Duodenal mucosa (tissue), 2 donors: ENCODE measurements around the gene DLG3.

ENCODE experiments used
- H3K27ac ChIP-seq: one replicate; pipeline ENCODE4 v1.7.0; 2013; ENCODE audit warnings: low read depth, low read length
- H3K27me3 ChIP-seq, 2 donors: one replicate each; pipeline ENCODE4 v1.7.0; 2013; ENCODE audit warnings: low read length in 2 of 2, control low read depth in 1 of 2; ENCODE audit not compliant: insufficient read depth in 2 of 2, control insufficient read depth in 1 of 2
- H3K36me3 ChIP-seq, 2 donors: one replicate each; pipeline ENCODE4 v1.7.0; 2013; ENCODE audit warnings: low read length in 2 of 2, control low read depth in 1 of 2; ENCODE audit not compliant: insufficient read depth in 2 of 2, control insufficient read depth in 1 of 2
- H3K4me1 ChIP-seq, 2 donors: one replicate each; pipeline ENCODE4 v1.7.0; 2013; ENCODE audit warnings: low read length in 2 of 2, control low read depth in 1 of 2; ENCODE audit not compliant: insufficient read depth in 2 of 2, control insufficient read depth in 1 of 2
- H3K4me3 ChIP-seq, 2 donors: one replicate each; pipeline ENCODE4 v1.7.0; 2013; ENCODE audit warnings: low read length in 2 of 2, low read depth in 1 of 2
- H3K9ac ChIP-seq, 2 donors: one replicate each; pipeline ENCODE4 v1.7.0; 2013; ENCODE audit warnings: low read length in 2 of 2, low read depth in 1 of 2
- H3K9me3 ChIP-seq, 2 donors: one replicate each; pipeline ENCODE4 v1.7.0; 2013; ENCODE audit warnings: low read length in 2 of 2, control low read depth in 1 of 2; ENCODE audit not compliant: control insufficient read depth in 1 of 2

The DLG3 gene

GRCh38 chrX:70482300-70482699 is 37.7 kb downstream of the DLG3 start:
- Histone ChIP-seq H3K4me3 (no peak overlapping the region), H3K9ac (no peak overlapping the region), H3K27me3 (no peaks in the 10 kb centered on the region), H3K9me3 (no peaks in the 10 kb centered on the region), H3K27ac (no peak overlapping the region), H3K4me1 (peaks cover 54% of the 10 kb centered on the region in 2 donors), H3K36me3 (peaks cover 0 to 2% of the 10 kb centered on the region in 2 donors)

GRCh38 chrX:70485466-70485865 is 40.8 kb downstream of the DLG3 start:
- no peaks in the 10 kb centered on the region for H3K9me3 ChIP-seq
- no peak overlapping the region for H3K4me3 ChIP-seq
- H3K36me3 ChIP-seq: peaks cover 4% of the 10 kb centered on the region in 2 donors
- H3K27me3 ChIP-seq: no peaks in the 10 kb centered on the region
- no peak overlapping the region for H3K27ac ChIP-seq
- no peak overlapping the region for H3K9ac ChIP-seq
- peaks cover 27 to 30% of the 10 kb centered on the region in 2 donors for H3K4me1 ChIP-seq

DNA sequence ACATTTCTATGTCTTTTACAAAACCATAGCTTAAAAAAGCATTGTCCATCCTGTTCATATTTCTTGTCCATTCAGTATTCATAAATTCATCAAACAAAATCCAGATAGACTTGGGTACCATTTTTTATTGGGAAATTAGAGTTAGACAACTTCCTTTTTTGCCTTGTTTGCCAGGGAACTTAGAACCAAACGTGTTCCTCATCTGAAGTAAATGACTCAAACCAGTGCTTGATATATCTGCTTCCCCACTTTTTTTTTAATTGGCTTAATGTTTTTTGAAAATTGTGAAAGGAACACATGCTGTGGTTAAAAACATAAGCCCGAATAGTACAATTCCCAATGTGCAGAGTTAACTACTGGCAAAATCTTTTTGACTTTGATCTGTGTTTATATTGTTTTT is 44.2 kb downstream of the DLG3 start:
- Histone ChIP-seq H3K9me3 (no peaks in the 10 kb centered on the region), H3K27ac (no peak overlapping the region), H3K27me3 (no peaks in the 10 kb centered on the region), H3K4me3 (no peak overlapping the region), H3K9ac (no peak overlapping the region), H3K4me1 (peaks cover 12 to 13% of the 10 kb centered on the region in 2 donors), H3K36me3 (peaks cover 12 to 22% of the 10 kb centered on the region in 2 donors)

DNA sequence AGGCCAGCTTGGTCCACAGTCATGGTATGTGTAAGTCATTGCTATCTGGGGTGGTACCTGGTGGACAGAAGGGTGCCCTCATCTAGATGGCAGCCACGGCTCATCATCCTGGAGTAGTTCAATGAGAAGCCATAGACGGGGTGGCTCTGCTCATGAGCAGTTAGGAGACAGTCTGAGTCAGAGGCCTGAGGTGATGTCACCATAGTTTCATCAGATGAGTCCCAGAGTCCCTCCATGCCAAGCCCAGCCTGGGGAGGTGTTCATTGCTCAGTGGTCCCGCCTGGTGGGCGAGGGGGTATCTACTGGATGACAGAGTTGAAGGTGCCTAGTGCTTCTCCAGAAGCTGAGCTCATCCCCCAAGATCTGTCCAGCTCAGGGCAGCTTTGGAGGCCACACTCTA is 49.8 kb downstream of the DLG3 start:
- no peaks in the 10 kb centered on the region for H3K27me3 ChIP-seq
- H3K4me1 ChIP-seq: no peaks in the 10 kb centered on the region
- H3K9me3 ChIP-seq: no peaks in the 10 kb centered on the region
- H3K9ac ChIP-seq: no peak overlapping the region
- H3K27ac ChIP-seq: no peak overlapping the region
- peaks cover 42 to 69% of the 10 kb centered on the region in 2 donors for H3K36me3 ChIP-seq
- no peak overlapping the region for H3K4me3 ChIP-seq

DNA sequence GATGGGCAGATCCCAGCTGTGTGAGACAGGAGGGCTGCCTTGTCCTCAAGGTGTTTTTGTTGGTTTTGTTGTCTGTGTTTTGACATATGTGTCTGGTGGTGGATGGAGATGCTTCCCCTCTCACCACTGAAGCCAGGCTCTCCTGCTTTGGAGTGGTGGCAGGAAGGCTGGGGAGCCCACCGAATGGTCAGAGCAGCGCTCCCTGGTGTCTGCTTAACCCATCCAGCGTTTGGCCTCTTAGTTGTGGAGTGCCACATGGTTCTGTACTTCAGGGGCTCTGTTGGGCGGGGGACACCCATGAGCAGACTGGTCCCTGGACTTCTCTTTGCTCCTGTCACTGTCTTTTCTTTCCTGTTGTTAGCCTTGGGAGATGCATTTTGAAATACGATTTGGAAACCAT is 51.9 kb downstream of the DLG3 start:
- H3K9ac ChIP-seq: no peak overlapping the region
- H3K9me3 ChIP-seq: no peaks in the 10 kb centered on the region
- no peak overlapping the region for H3K27ac ChIP-seq
- H3K36me3 ChIP-seq: peaks cover 44 to 84% of the 10 kb centered on the region in 2 donors
- no peaks in the 10 kb centered on the region for H3K27me3 ChIP-seq
- H3K4me1 ChIP-seq: no peaks in the 10 kb centered on the region
- H3K4me3 ChIP-seq: no peak overlapping the region

DNA sequence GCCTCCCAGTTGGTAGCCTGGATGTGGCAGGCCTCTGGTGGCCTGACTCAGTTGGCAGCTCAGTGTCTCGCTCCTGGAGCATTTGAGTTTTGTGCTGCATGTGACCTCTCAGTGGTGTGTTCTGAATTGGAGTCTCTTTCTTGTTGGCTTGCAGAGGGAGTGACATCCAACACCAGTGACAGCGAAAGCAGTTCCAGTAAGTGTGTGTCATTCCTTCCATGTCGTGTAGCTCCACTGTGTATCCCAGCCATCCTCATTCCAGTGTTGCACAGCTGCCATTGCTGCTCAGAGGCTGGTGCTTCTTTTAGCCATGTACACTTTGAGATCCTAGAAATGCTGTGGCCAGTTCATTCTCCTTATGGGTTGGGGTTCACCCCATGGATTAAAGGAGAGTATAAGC is 52.4 kb downstream of the DLG3 start:
- H3K4me1 ChIP-seq: no peaks in the 10 kb centered on the region
- H3K4me3 ChIP-seq: no peak overlapping the region
- H3K36me3 ChIP-seq: peaks cover 44 to 85% of the 10 kb centered on the region in 2 donors
- no peaks in the 10 kb centered on the region for H3K9me3 ChIP-seq
- H3K27me3 ChIP-seq: no peaks in the 10 kb centered on the region
- H3K9ac ChIP-seq: no peak overlapping the region
- H3K27ac ChIP-seq: no peak overlapping the region

DNA sequence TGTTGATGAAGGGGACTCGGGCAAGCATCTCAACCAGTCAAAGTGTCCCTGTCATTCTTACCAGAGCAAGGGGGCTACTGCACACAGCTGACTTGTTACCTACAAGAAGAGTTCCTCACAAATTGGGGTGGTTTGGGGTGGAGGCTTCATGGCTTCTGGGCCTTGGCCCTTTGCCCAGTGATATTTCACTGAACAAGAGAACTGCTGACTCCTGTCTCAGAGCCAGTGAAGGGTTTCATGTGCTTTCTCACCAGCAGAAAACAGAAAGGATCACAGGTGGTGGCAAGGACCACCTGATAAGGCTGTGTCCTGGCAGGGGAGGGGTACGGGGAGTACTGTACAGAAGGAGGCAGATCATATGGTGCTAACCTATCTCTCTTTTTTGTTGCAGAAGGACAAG is 53.5 kb downstream of the DLG3 start:
- Histone ChIP-seq H3K9ac (no peak overlapping the region), H3K27me3 (no peaks in the 10 kb centered on the region), H3K4me3 (no peak overlapping the region), H3K4me1 (no peaks in the 10 kb centered on the region), H3K27ac (no peak overlapping the region), H3K36me3 (peaks cover 41 to 85% of the 10 kb centered on the region in 2 donors), H3K9me3 (no peaks in the 10 kb centered on the region)

GRCh38 chrX:70500826-70501225 is 56.2 kb downstream of the DLG3 start:
- peaks cover 33 to 73% of the 10 kb centered on the region in 2 donors for H3K36me3 ChIP-seq
- H3K9ac ChIP-seq: no peak overlapping the region
- no peaks in the 10 kb centered on the region for H3K4me1 ChIP-seq
- no peaks in the 10 kb centered on the region for H3K27me3 ChIP-seq
- no peaks in the 10 kb centered on the region for H3K9me3 ChIP-seq
- no peak overlapping the region for H3K27ac ChIP-seq
- no peak overlapping the region for H3K4me3 ChIP-seq

- H3K9ac ChIP-seq: no peak overlapping the region
- no peak overlapping the region for H3K4me3 ChIP-seq
- H3K4me1 ChIP-seq: no peaks in the 10 kb centered on the region
- H3K27me3 ChIP-seq: no peaks in the 10 kb centered on the region
- H3K36me3 ChIP-seq: peaks cover 9 to 37% of the 10 kb centered on the region in 2 donors
- H3K27ac ChIP-seq: no peak overlapping the region
- no peaks in the 10 kb centered on the region for H3K9me3 ChIP-seq
Observed at GRCh38 chrX:70504772-70505450, 60.3 kb downstream of the DLG3 start.

GRCh38 chrX:70505451-70505841 is 60.8 kb downstream of the DLG3 start:
- H3K4me3 ChIP-seq: no peak overlapping the region
- no peaks in the 10 kb centered on the region for H3K9me3 ChIP-seq
- no peaks in the 10 kb centered on the region for H3K27me3 ChIP-seq
- H3K4me1 ChIP-seq: no peaks in the 10 kb centered on the region
- H3K27ac ChIP-seq: no peak overlapping the region
- H3K36me3 ChIP-seq: peaks cover 9 to 33% of the 10 kb centered on the region in 2 donors
- no peak overlapping the region for H3K9ac ChIP-seq
